Hippocampal formation (tissue), 2 donors: ENCODE data around the gene PYM1.
A peak's percentile ranks its signal among the peaks of the same experiment; 100 is the strongest.
"Not testable (repeated sequence)": the region's sequence is repeated elsewhere in the genome, so short reads cannot be mapped to it uniquely, and the experiment has no call there.

Experiments used
- DNase-seq, 2 donors: peaks; one replicate each; lab custom pipeline; 2025; lab: John Stamatoyannopoulos, UW

Gene PYM1

GRCh38 chr12:55909513-55909884 lies 18.2 kb downstream of the PYM1 start:
- DNase-seq: no peak

- DNase-seq: no peak
Observed at GRCh38 chr12:55908726-55909512, 18.8 kb downstream of the PYM1 start.

GRCh38 chr12:55906056-55906455 lies 21.6 kb downstream of the PYM1 start:
- no peak for DNase-seq

GRCh38 chr12:55901881-55902490 lies 25.7 kb downstream of the PYM1 start:
- no peak for DNase-seq

- DNase-seq: no peak
Observed at GRCh38 chr12:55899082-55899481, 28.6 kb downstream of the PYM1 start.

- no peak for DNase-seq
Observed at GRCh38 chr12:55893723-55894122, 34.0 kb downstream of the PYM1 start.

- DNase-seq: no peak
Observed at GRCh38 chr12:55891310-55891709, 36.4 kb downstream of the PYM1 start.

GRCh38 chr12:55885113-55885512 lies 42.6 kb downstream of the PYM1 start:
- no peak for DNase-seq

- DNase-seq: no peak
Observed at GRCh38 chr12:55877824-55878223, 49.9 kb downstream of the PYM1 start.

- DNase-seq: peak in 1 of 2 donors; percentile 22
Observed at GRCh38 chr12:55875704-55876467, 51.8 kb downstream of the PYM1 start.

GRCh38 chr12:55874443-55874842 lies 53.3 kb downstream of the PYM1 start:
- peak in 1 of 2 donors; percentile 2 for DNase-seq

GRCh38 chr12:55866454-55867004 lies 61.2 kb downstream of the PYM1 start:
- DNase-seq: not testable (repeated sequence)

GRCh38 chr12:55865327-55865726 lies 62.4 kb downstream of the PYM1 start:
- DNase-seq: no peak

GRCh38 chr12:55862931-55863330 lies 64.8 kb downstream of the PYM1 start:
- DNase-seq: not testable (repeated sequence)

- DNase-seq: no peak
Observed at GRCh38 chr12:55862286-55862685, 65.4 kb downstream of the PYM1 start.

GRCh38 chr12:55861871-55862270 lies 65.8 kb downstream of the PYM1 start:
- DNase-seq: no peak

- no peak for DNase-seq
Observed at GRCh38 chr12:55861396-55861795, 66.3 kb downstream of the PYM1 start.

GRCh38 chr12:55852740-55853139 lies 75.0 kb downstream of the PYM1 start:
- no peak for DNase-seq
